ENCODE measurements around the gene ASPA. TPM values are rescaled to one million over a fixed set of nuclear protein-coding genes. Genes with fewer than 3 reads are reported as not detected.

Gene ASPA
- total RNA-seq, 1 donor from 2014 or later = not detected

DNA sequence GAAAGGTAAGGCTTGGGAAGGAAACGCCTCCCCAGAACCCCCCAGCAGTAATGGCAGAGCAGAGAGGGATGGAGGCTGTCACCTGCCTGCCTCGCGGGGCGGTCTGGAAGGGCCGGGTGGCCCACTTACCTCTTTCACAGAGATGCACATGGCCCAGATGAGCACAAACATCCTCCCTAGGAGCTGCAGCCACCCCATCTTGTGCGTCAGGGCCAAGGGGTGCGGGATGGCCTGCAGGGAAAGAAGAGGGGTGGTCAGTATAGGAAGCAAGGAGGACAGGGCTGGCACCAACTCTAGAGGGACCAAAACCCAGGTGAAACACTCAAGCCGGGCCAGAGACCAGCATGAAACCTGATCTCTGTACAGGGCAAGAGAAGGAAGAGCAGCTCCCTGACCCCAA is 52.1 kb downstream of the ASPA start:
- Mint-ChIP-seq H3K27me3 (ENCODE audit: low read depth) (no peaks in the 10 kb centered on the region), H3K4me1 (peaks cover 56% of the 10 kb centered on the region), H3K36me3 (ENCODE audit: low read depth) (no peaks in the 10 kb centered on the region), H3K27ac (ENCODE audit: unreplicated experiment) (no peak overlapping the region), H3K9me3 (peaks cover 2% of the 10 kb centered on the region), H3K4me3 (peak overlapping the region; percentile 75)
- TF ChIP-seq, protein P1, sequence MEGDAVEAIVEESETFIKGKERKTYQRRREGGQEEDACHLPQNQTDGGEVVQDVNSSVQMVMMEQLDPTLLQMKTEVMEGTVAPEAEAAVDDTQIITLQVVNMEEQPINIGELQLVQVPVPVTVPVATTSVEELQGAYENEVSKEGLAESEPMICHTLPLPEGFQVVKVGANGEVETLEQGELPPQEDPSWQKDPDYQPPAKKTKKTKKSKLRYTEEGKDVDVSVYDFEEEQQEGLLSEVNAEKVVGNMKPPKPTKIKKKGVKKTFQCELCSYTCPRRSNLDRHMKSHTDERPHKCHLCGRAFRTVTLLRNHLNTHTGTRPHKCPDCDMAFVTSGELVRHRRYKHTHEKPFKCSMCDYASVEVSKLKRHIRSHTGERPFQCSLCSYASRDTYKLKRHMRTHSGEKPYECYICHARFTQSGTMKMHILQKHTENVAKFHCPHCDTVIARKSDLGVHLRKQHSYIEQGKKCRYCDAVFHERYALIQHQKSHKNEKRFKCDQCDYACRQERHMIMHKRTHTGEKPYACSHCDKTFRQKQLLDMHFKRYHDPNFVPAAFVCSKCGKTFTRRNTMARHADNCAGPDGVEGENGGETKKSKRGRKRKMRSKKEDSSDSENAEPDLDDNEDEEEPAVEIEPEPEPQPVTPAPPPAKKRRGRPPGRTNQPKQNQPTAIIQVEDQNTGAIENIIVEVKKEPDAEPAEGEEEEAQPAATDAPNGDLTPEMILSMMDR (conservative IDR thresholded peaks at IDR 0.05) = no peak
- no peak for DNase-seq (ENCODE audit: low read depth, low spot score)

DNA sequence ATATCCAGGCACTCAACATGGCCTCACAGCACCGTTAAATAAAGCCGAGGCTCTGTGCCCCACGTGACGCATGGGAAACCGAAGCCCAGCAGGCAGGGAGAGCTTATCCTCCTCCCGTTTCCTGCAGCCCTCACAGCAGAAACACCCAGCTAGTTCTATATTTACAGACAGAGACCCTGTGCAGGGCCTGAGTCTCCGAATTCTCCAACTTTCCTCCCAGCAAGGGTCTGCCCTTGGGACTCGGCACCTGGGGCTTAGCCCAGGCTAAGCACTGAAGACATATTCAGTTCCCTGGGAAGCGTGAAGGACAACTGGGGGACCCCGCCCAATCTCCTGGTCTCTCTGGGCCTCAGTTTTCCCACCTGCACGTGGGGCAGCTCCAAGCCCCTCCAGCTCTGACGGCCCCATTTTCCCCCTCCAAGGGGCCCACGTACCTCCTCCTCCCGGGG is 52.6 kb downstream of the ASPA start:
- Mint-ChIP-seq H3K4me3 (peak overlapping the region; percentile 75), H3K4me1 (peaks cover 61% of the 10 kb centered on the region)

DNA sequence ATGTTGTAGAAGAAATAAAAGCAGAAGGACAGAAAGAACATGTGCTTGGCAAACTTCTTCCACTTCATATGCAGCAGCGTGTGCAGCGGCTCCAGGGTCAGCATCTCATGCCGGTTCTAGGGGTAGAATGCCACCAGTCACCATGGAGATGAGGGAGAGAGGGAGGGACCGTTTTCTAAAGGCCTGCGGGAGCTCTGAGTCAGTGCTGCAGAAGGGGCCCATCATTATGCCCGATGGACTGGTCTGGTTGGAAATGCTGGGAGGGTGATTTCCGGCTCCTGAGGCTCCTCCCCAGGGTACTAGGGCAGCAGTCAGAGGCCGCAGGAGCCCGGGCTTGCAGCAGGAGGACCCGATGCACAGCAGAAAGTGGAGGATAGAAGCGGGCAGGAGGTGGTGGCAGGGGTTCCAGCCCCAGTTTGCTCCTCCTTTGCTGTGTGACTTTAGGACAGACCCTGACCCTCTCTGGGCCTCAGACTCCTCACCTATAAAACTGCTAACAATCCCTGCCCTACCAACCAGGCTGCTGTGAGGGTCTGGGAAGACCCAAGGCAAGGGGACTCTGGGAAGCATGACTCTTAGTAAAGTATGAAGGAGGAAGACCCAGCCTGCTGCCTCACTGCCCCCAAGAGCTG is 53.2 kb downstream of the ASPA start:
- Mint-ChIP-seq H3K4me3 (peak overlapping the region; percentile 75), H3K9me3 (peaks cover 2% of the 10 kb centered on the region), H3K27ac (ENCODE audit: unreplicated experiment) (peak overlapping the region; percentile 86), H3K4me1 (peaks cover 64% of the 10 kb centered on the region), H3K36me3 (ENCODE audit: low read depth) (no peaks in the 10 kb centered on the region), H3K27me3 (ENCODE audit: low read depth) (no peaks in the 10 kb centered on the region)
- DNase-seq (ENCODE audit: low read depth, low spot score) = no peak
- TF ChIP-seq, protein P1 (conservative IDR thresholded peaks at IDR 0.05) = no peak

More for the DNA sequence above, 52.6 kb downstream of the ASPA start:
- Mint-ChIP-seq H3K27ac (ENCODE audit: unreplicated experiment) (peak overlapping the region; percentile 86), H3K36me3 (ENCODE audit: low read depth) (no peaks in the 10 kb centered on the region), H3K27me3 (ENCODE audit: low read depth) (no peaks in the 10 kb centered on the region), H3K9me3 (peaks cover 2% of the 10 kb centered on the region)
- no peak for DNase-seq (ENCODE audit: low read depth, low spot score)
- TF ChIP-seq, protein P1 (conservative IDR thresholded peaks at IDR 0.05) = no peak

DNA sequence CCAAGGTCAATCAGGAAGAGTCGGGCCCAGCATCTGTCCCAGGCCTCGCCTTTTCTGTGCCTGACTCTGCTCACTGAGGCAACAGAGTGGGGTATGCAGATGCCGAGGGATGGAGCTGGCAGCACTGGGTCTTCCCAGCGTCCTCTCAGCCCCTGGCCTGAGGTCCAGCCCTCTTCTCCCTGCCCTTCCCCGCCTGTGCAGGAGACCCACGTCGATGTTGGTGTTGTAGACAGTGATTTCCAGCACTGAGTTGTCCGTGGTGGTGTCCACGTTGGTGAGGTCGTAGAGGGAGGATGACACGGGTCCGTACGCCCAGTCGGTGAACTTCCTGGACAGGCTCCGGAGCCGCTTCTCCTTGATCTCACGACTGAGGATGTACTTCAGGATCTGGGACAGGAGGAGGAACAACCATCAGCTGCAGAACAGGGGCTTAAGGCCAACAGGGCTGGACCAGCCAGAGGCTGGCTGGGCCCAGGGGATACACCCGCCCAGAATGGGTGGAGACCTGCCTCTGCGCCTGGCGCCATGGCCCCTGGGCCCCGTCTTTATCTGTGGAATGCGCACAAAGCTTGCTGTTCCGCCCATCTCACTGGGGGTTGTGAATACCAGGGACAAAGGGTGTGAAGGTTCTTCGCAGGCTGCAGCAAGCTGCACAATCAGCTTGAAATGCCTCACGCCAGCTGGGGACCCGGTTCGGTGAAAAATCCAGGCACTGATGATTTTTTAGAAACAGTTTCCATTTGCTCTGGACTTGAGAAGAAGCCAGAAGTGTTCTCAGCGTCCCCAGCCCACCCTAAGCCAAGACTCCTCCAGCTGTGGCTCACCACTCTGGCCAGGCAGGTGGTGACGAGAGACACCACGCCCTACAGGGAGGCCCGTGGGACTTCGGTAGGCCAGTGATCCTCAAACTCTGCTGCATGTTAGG is 54.3 kb downstream of the ASPA start:
- H3K27ac Mint-ChIP-seq (ENCODE audit: unreplicated experiment) = peak overlapping the region; percentile 35

More for the DNA sequence above, 54.3 kb downstream of the ASPA start:
- Mint-ChIP-seq H3K4me1 (peaks cover 69% of the 10 kb centered on the region), H3K36me3 (ENCODE audit: low read depth) (no peaks in the 10 kb centered on the region), H3K9me3 (peaks cover 2% of the 10 kb centered on the region), H3K27me3 (ENCODE audit: low read depth) (no peaks in the 10 kb centered on the region), H3K4me3 (no peak overlapping the region)
- DNase-seq (ENCODE audit: low read depth, low spot score) = no peak
- TF ChIP-seq, protein P1 (conservative IDR thresholded peaks at IDR 0.05) = no peak
